KMS-11 (cell line): Measurements from ENCODE around the gene C16orf89.
A peak's percentile ranks its signal among the peaks of the same experiment; 100 is the strongest.

ENCODE experiments used
- H2AFZ ChIP-seq: fragments of 200-600 bp; sonication (generic); 2 replicates; pipeline ENCODE4 v1.6.1; 2016; ENCODE audit warnings: antibody characterized with exemption, mixed run types, low read depth
- H3K27ac ChIP-seq: fragments of 200-600 bp; sonication (generic); 2 replicates; pipeline ENCODE4 v1.6.1; 2016; ENCODE audit warnings: mild to moderate bottlenecking, mixed run types
- H3K27me3 ChIP-seq: fragments of 200-600 bp; sonication (generic); 2 replicates; pipeline ENCODE4 v1.6.1; 2017; ENCODE audit warnings: mild to moderate bottlenecking, low read depth, mixed run types, moderate library complexity; ENCODE audit not compliant: insufficient read depth
- H3K36me3 ChIP-seq: fragments of 200-600 bp; sonication (generic); 2 replicates; pipeline ENCODE4 v1.6.1; 2017; ENCODE audit warnings: mild to moderate bottlenecking, mixed run types; ENCODE audit not compliant: insufficient read depth
- H3K4me1 ChIP-seq: fragments of 200-600 bp; sonication (generic); 2 replicates; pipeline ENCODE4 v1.6.1; 2016; ENCODE audit warnings: mild to moderate bottlenecking, low read depth, mixed run types; ENCODE audit not compliant: poor library complexity, severe bottlenecking
- H3K4me2 ChIP-seq: fragments of 200-600 bp; sonication (generic); 2 replicates; pipeline ENCODE4 v1.7.0; 2016; ENCODE audit warnings: mild to moderate bottlenecking, mixed run types
- H3K4me3 ChIP-seq: fragments of 200-600 bp; sonication (generic); IDR thresholded peaks from 2 replicates; pipeline ENCODE4 v1.6.1; 2017; ENCODE audit warnings: low read depth, low read length, mixed read lengths; ENCODE audit not compliant: insufficient read depth
- H3K79me2 ChIP-seq: fragments of 200-600 bp; sonication (generic); 2 replicates; pipeline ENCODE4 v1.6.1; 2016; ENCODE audit warnings: low read depth, mixed run types; ENCODE audit not compliant: insufficient read depth
- H3K9ac ChIP-seq: fragments of 200-600 bp; sonication (generic); 2 replicates; pipeline ENCODE4 v1.6.1; 2016; ENCODE audit warnings: mild to moderate bottlenecking, mixed run types
- H4K20me1 ChIP-seq: fragments of 200-600 bp; sonication (generic); 2 replicates; pipeline ENCODE4 v1.6.1; 2016; ENCODE audit warnings: mild to moderate bottlenecking, mixed run types; ENCODE audit not compliant: insufficient read depth
- TF ChIP-seq, protein P1 (sequence below): fragments of 200-600 bp; sonication (generic); conservative IDR thresholded peaks from 2 replicates; pipeline ENCODE4 v1.6.1; 2017; ENCODE audit warnings: low read depth, mild to moderate bottlenecking, antibody characterized with exemption, low read length, moderate library complexity, mixed read lengths

C16orf89 gene

DNA sequence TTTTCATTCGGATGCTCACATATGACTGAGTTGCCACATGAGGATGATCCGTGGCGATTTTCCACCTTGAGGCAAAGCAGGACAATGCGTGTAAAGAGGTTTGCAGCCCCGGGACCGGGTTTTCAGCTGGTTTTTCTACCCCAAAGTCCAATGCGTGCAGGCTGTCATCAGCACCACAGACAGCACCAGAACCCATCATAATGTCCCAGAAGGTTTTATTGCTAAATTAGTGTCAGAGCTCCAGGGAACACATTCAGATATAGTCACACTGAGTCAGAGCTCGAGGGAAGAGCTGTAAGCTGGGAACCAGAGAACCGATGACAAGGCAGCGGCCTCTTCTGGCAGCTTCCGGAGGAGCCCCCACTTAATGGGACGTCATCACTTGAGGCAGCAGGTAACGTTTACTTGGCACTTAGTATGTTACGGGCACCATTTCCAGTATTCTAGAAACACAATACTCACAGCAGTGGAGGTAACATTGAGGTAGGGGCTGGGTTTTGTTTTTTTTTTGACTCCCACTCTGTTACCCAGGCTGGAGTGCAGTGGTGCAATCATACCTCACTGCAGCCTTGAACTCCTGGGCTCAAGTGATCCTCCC is 23.1 kb downstream of the C16orf89 start:
- peak overlapping the region; percentile 40; the same call in 1 of the 2 replicates for H3K27ac ChIP-seq
- TF ChIP-seq, protein P1, sequence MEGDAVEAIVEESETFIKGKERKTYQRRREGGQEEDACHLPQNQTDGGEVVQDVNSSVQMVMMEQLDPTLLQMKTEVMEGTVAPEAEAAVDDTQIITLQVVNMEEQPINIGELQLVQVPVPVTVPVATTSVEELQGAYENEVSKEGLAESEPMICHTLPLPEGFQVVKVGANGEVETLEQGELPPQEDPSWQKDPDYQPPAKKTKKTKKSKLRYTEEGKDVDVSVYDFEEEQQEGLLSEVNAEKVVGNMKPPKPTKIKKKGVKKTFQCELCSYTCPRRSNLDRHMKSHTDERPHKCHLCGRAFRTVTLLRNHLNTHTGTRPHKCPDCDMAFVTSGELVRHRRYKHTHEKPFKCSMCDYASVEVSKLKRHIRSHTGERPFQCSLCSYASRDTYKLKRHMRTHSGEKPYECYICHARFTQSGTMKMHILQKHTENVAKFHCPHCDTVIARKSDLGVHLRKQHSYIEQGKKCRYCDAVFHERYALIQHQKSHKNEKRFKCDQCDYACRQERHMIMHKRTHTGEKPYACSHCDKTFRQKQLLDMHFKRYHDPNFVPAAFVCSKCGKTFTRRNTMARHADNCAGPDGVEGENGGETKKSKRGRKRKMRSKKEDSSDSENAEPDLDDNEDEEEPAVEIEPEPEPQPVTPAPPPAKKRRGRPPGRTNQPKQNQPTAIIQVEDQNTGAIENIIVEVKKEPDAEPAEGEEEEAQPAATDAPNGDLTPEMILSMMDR, result no peak
- peaks cover 43% of the 10 kb centered on the region for H3K4me1 ChIP-seq
- no peaks in the 10 kb centered on the region for H4K20me1 ChIP-seq
- H3K36me3 ChIP-seq, result no peaks in the 10 kb centered on the region
- no peak overlapping the region for H3K9ac ChIP-seq
- H3K4me3 ChIP-seq, result no peak overlapping the region
- no peaks in the 10 kb centered on the region for H3K79me2 ChIP-seq
- H3K27me3 ChIP-seq, result no peaks in the 10 kb centered on the region
- peak overlapping the region; percentile 45; the same call in 1 of the 2 replicates for H3K4me2 ChIP-seq
- H2AFZ ChIP-seq, result no peak overlapping the region

DNA sequence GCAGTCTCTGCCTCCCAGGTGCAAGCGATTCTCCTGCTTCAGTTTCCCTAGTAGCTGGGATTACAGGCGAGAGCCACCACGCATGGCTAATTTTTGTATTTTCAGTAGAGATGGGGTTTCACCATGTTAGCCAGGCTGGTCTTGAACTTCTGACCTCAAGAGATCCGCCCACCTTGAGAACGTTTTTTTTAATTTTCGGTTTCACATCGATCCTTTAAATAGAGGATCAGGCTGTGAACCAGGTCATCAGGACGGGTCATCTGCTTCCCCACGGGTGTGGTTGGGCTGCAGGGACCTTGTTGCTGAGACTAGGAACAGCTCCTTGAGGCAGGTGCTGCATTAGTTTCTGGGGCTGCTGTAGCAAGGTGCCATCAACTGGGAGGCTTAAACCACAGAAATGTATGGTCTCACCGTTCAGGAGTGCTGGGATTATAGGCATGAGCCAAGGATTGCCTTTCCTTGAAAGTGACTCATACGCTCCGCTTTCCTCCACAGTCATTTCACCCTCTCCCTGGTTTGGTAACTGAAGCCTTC is 24.1 kb downstream of the C16orf89 start:
- Histone ChIP-seq H3K4me1 (peaks cover 33% of the 10 kb centered on the region), H3K36me3 (no peaks in the 10 kb centered on the region), H3K79me2 (no peaks in the 10 kb centered on the region), H3K4me2 (peak overlapping the region; percentile 45), H3K9ac (no peak overlapping the region; the same call in 1 of the 2 replicates), H4K20me1 (no peaks in the 10 kb centered on the region), H3K27ac (peak overlapping the region; percentile 40; the same call in 1 of the 2 replicates), H3K4me3 (no peak overlapping the region), H3K27me3 (no peaks in the 10 kb centered on the region), H2AFZ (no peak overlapping the region)
- TF ChIP-seq, protein P1, result no peak

DNA sequence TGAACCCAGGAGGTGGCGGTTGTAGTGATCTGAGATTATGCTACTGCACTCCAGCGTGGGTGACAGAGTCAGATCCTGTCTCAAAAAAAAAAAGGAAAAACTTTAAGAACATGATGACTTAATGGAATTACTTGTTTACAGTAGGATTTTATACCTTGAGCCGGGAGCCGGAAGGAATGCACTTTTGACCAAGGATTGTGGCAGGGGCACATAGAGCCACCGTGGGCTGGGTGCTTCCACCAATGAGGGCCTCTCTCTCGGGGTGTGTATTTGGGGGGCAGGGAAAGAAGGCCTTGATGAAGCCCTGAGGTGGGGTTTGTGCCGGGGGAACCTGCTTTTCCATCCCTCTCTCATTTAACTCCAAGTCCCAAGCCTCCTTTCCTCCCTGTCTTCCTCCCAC is 25.3 kb downstream of the C16orf89 start:
- TF ChIP-seq, protein P1, result no peak
- no peak overlapping the region for H3K27ac ChIP-seq
- peaks cover 36% of the 10 kb centered on the region for H3K4me1 ChIP-seq
- H3K79me2 ChIP-seq, result no peaks in the 10 kb centered on the region
- H3K27me3 ChIP-seq, result no peaks in the 10 kb centered on the region
- no peak overlapping the region for H2AFZ ChIP-seq
- H3K4me2 ChIP-seq, result peak overlapping the region; percentile 45; the same call in 1 of the 2 replicates
- no peak overlapping the region for H3K4me3 ChIP-seq
- no peak overlapping the region for H3K9ac ChIP-seq
- H4K20me1 ChIP-seq, result no peaks in the 10 kb centered on the region
- H3K36me3 ChIP-seq, result no peaks in the 10 kb centered on the region

DNA sequence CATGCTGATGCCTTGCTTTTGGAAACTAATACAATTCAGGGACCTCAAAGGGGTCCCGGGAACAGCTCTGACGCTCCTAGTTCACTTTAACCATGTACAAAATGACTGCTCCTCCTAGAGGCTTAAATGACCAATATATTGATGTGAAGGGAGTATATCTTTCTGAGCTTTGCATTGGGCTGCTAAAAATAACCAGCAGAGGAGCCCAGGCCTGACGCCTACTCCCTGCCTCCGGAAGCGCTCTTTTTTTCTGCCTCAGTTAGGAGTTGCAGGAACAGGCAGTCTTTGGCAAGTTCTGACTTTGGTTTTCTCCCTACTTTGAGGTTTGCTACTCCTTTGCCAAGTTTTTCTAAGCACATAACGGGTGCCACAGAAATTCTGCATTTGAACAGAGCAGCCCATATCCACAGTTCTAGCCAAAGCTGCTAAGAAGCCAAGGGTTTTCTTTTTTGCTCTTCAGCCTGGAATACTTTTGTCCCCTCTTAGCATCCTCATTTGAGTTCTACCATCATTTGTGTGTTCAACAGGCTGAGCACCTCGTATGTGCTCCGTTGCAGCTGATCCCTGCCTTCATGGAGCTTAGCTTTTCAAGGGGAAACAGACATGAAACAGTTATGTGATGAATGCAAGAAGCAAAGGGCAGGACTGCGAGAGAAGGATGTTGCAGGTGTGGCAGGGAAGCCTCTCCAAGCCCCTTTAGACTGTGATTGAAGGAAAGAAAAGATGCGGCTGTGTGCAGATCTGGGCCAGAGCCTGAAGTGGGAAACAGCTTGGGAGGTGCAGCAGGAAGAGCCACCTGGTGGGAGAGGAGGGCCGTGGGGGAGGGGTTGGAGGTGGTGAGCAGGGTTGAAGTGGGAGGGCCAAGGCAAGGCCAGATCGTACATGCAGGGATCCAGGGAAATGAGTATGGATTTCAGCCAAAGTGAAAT is 29.3 kb downstream of the C16orf89 start:
- Histone ChIP-seq H3K4me2 (no peak overlapping the region), H3K27me3 (no peaks in the 10 kb centered on the region), H3K4me3 (no peak overlapping the region), H3K4me1 (peaks cover 36% of the 10 kb centered on the region), H3K9ac (no peak overlapping the region), H2AFZ (no peak overlapping the region), H3K36me3 (no peaks in the 10 kb centered on the region), H3K79me2 (no peaks in the 10 kb centered on the region), H3K27ac (no peak overlapping the region), H4K20me1 (no peaks in the 10 kb centered on the region)
- TF ChIP-seq, protein P1, result no peak
